Measurements from ENCODE around the gene PLEKHA8.

GRCh38 chr7:30162133-30162532 lies 133.9 kb downstream of the PLEKHA8 start:
- TF ChIP-seq CTCF (IDR thresholded peaks at IDR 0.05 in 8 of 11, conservative IDR thresholded peaks at IDR 0.05 in 3 of 11) (no peak), POLR2AphosphoS5 (IDR thresholded peaks at IDR 0.05) (no peak), POLR2A (IDR thresholded peaks at IDR 0.05) (no peak)
